Vagina (tissue), 2 donors: ENCODE results near the gene NOP58.

ENCODE experiments used
- CTCF ChIP-seq, 3 experiments: fragments of 450-650 bp in 2 of 3; fragments of 200-600 bp in 1 of 3; sonication (generic) in 1 of 3; IDR thresholded peaks; one replicate each; pipeline ENCODE4 v1.5.1; 2017 to 2019; ENCODE audit warnings: antibody characterized with exemption in 3 of 3, mild to moderate bottlenecking in 2 of 3, moderate library complexity in 2 of 3
- POLR2A ChIP-seq, 2 donors: fragments of 450-650 bp; IDR thresholded peaks; one replicate each; pipeline ENCODE4 v1.6.1; 2017; ENCODE audit warnings: antibody characterized with exemption in 2 of 2, mild to moderate bottlenecking in 2 of 2, moderate library complexity in 2 of 2
- POLR2AphosphoS5 ChIP-seq, 2 donors: sonication (generic); formaldehyde crosslinking; IDR thresholded peaks; one replicate each; pipeline ENCODE4 v1.9.0; 2017; ENCODE audit warnings: antibody characterized with exemption in 2 of 2, mild to moderate bottlenecking in 2 of 2, low read depth in 1 of 2; ENCODE audit not compliant: insufficient read depth in 1 of 2

- TF ChIP-seq CTCF (IDR thresholded peaks at IDR 0.05) (no peak), POLR2AphosphoS5 (IDR thresholded peaks at IDR 0.05; ENCODE audit: insufficient read depth in 1 of 2, low read depth in 1 of 2) (no peak), POLR2A (IDR thresholded peaks at IDR 0.05) (no peak)
Observed at GRCh38 chr2:202337151-202337550, 71.6 kb downstream of the NOP58 start.
